GM21381 (cell line): ENCODE results near the gene RBM15B.

Source experiments
- ATAC-seq: cut with Tn5 transposase; IDR thresholded peaks from one replicate; pipeline ENCODE4 v1.9.1; 2021; ENCODE audit warnings: mild to moderate bottlenecking, moderate library complexity; ENCODE audit not compliant: unreplicated experiment

RBM15B gene

DNA sequence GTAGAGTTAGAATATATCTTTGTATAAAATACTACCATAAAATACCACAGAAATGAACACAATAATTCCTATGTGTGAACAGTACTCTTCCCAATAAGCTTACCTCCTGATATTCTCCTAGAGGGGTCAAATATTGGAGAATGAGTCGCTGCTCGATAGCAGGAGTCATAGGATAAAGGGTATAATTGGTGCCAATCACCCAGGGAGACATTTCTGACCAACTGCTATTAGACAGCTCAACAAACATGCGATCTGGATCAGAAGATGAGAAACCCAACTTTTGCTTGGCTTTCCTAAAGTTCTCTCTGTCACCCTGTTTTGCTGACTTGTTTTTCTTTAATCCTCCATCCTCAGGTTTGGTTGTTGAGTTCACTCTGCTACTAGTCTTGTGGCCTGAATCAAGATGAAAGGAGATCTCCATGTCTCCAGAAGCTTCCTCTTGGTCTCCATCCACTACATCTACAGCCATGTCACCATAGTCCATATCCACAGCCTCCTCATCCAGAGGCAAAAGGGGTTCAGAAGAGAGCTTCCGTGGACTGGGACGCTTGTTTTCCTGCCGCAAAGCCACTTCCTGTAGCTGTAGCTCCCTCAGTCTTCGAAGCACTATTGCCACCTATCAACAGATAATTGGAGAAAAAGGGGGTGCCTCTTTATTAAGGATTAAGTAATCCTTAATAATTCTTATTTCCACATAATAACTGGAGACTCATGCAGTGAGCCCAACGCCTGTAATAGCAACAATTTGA lies 50.4 kb downstream of the RBM15B start:
- ATAC-seq: no peak

GRCh38 chr3:51445544-51446280 lies 54.6 kb downstream of the RBM15B start:
- no peak for ATAC-seq
